ENCODE data around the gene GAL3ST2.
"Not testable (repeated sequence)": the region's sequence is repeated elsewhere in the genome, so short reads cannot be mapped to it uniquely, and the experiment has no call there.

GAL3ST2 gene

GRCh38 chr2:241738040-241738686, 38.5 kb upstream of the GAL3ST2 start:
- Histone ChIP-seq H3K27me3 (ENCODE audit: control insufficient read depth, insufficient read depth, low read length) (peaks cover 22% of the 10 kb centered on the region), H3K9ac (ENCODE audit: low read length) (no peak overlapping the region), H3K27ac (ENCODE audit: low read length) (no peak overlapping the region), H3K9me3 (ENCODE audit: control insufficient read depth, low read depth, low read length) (no peaks in the 10 kb centered on the region), H3K4me3 (ENCODE audit: low read length) (no peak overlapping the region), H3K36me3 (ENCODE audit: control insufficient read depth, low read depth, low read length) (no peaks in the 10 kb centered on the region), H3K4me1 (ENCODE audit: control insufficient read depth, low read depth, low read length) (no peaks in the 10 kb centered on the region)

- Histone ChIP-seq H3K4me3 (ENCODE audit: low read length) (no peak overlapping the region), H3K9ac (ENCODE audit: low read length) (no peak overlapping the region), H3K27me3 (ENCODE audit: control insufficient read depth, insufficient read depth, low read length) (peaks cover 13% of the 10 kb centered on the region), H3K4me1 (ENCODE audit: control insufficient read depth, low read depth, low read length) (no peaks in the 10 kb centered on the region), H3K36me3 (ENCODE audit: control insufficient read depth, low read depth, low read length) (no peaks in the 10 kb centered on the region), H3K27ac (ENCODE audit: low read length) (no peak overlapping the region), H3K9me3 (ENCODE audit: control insufficient read depth, low read depth, low read length) (no peaks in the 10 kb centered on the region)
These were observed 37.4 kb upstream of the GAL3ST2 start for GRCh38 chr2:241739177-241739576.

- Histone ChIP-seq H3K27me3 (ENCODE audit: control insufficient read depth, insufficient read depth, low read length) (peaks cover 13% of the 10 kb centered on the region), H3K9me3 (ENCODE audit: control insufficient read depth, low read depth, low read length) (no peaks in the 10 kb centered on the region), H3K27ac (ENCODE audit: low read length) (no peak overlapping the region), H3K4me1 (ENCODE audit: control insufficient read depth, low read depth, low read length) (no peaks in the 10 kb centered on the region), H3K9ac (ENCODE audit: low read length) (no peak overlapping the region), H3K4me3 (ENCODE audit: low read length) (no peak overlapping the region), H3K36me3 (ENCODE audit: control insufficient read depth, low read depth, low read length) (no peaks in the 10 kb centered on the region)
These were observed 37.0 kb upstream of the GAL3ST2 start for GRCh38 chr2:241739651-241740050.

GRCh38 chr2:241741016-241741415, 35.6 kb upstream of the GAL3ST2 start:
- Histone ChIP-seq H3K36me3 (ENCODE audit: control insufficient read depth, low read depth, low read length) (no peaks in the 10 kb centered on the region), H3K27me3 (ENCODE audit: control insufficient read depth, insufficient read depth, low read length) (peaks cover 2% of the 10 kb centered on the region), H3K4me1 (ENCODE audit: control insufficient read depth, low read depth, low read length) (no peaks in the 10 kb centered on the region), H3K27ac (ENCODE audit: low read length) (no peak overlapping the region), H3K9ac (ENCODE audit: low read length) (no peak overlapping the region), H3K9me3 (ENCODE audit: control insufficient read depth, low read depth, low read length) (no peaks in the 10 kb centered on the region), H3K4me3 (ENCODE audit: low read length) (no peak overlapping the region)

- Histone ChIP-seq H3K36me3 (ENCODE audit: control insufficient read depth, low read depth, low read length) (no peaks in the 10 kb centered on the region), H3K9me3 (ENCODE audit: control insufficient read depth, low read depth, low read length) (no peaks in the 10 kb centered on the region), H3K27me3 (ENCODE audit: control insufficient read depth, insufficient read depth, low read length) (no peaks in the 10 kb centered on the region), H3K9ac (ENCODE audit: low read length) (no peak overlapping the region), H3K4me3 (ENCODE audit: low read length) (no peak overlapping the region), H3K4me1 (ENCODE audit: control insufficient read depth, low read depth, low read length) (no peaks in the 10 kb centered on the region), H3K27ac (ENCODE audit: low read length) (no peak overlapping the region)
These were observed 34.2 kb upstream of the GAL3ST2 start for GRCh38 chr2:241742320-241742939.

- not testable (repeated sequence) for H3K9ac ChIP-seq (ENCODE audit: low read length); H3K36me3 ChIP-seq (ENCODE audit: control insufficient read depth, low read depth, low read length); H3K4me1 ChIP-seq (ENCODE audit: control insufficient read depth, low read depth, low read length); H3K9me3 ChIP-seq (ENCODE audit: control insufficient read depth, low read depth, low read length); H3K27ac ChIP-seq (ENCODE audit: low read length); H3K27me3 ChIP-seq (ENCODE audit: control insufficient read depth, insufficient read depth, low read length); H3K4me3 ChIP-seq (ENCODE audit: low read length)
These were observed 33.6 kb upstream of the GAL3ST2 start for GRCh38 chr2:241743008-241743407.

- H3K4me1 ChIP-seq (ENCODE audit: control insufficient read depth, low read depth, low read length), result no peaks in the 10 kb centered on the region
- H3K4me3 ChIP-seq (ENCODE audit: low read length), result no peak overlapping the region
- H3K9me3 ChIP-seq (ENCODE audit: control insufficient read depth, low read depth, low read length), result no peaks in the 10 kb centered on the region
- H3K9ac ChIP-seq (ENCODE audit: low read length), result no peak overlapping the region
- H3K27ac ChIP-seq (ENCODE audit: low read length), result no peak overlapping the region
- no peaks in the 10 kb centered on the region for H3K36me3 ChIP-seq (ENCODE audit: control insufficient read depth, low read depth, low read length)
- no peaks in the 10 kb centered on the region for H3K27me3 ChIP-seq (ENCODE audit: control insufficient read depth, insufficient read depth, low read length)
These were observed 33.0 kb upstream of the GAL3ST2 start for GRCh38 chr2:241743620-241744019.

GRCh38 chr2:241744028-241744754, 32.4 kb upstream of the GAL3ST2 start:
- Histone ChIP-seq H3K4me3 (ENCODE audit: low read length) (no peak overlapping the region), H3K4me1 (ENCODE audit: control insufficient read depth, low read depth, low read length) (no peaks in the 10 kb centered on the region), H3K27ac (ENCODE audit: low read length) (no peak overlapping the region), H3K36me3 (ENCODE audit: control insufficient read depth, low read depth, low read length) (no peaks in the 10 kb centered on the region), H3K9ac (ENCODE audit: low read length) (no peak overlapping the region), H3K27me3 (ENCODE audit: control insufficient read depth, insufficient read depth, low read length) (no peaks in the 10 kb centered on the region), H3K9me3 (ENCODE audit: control insufficient read depth, low read depth, low read length) (no peaks in the 10 kb centered on the region)

GRCh38 chr2:241745276-241745675, 31.3 kb upstream of the GAL3ST2 start:
- Histone ChIP-seq H3K27ac (ENCODE audit: low read length) (no peak overlapping the region), H3K4me1 (ENCODE audit: control insufficient read depth, low read depth, low read length) (no peaks in the 10 kb centered on the region), H3K27me3 (ENCODE audit: control insufficient read depth, insufficient read depth, low read length) (no peaks in the 10 kb centered on the region), H3K36me3 (ENCODE audit: control insufficient read depth, low read depth, low read length) (no peaks in the 10 kb centered on the region), H3K9ac (ENCODE audit: low read length) (no peak overlapping the region), H3K9me3 (ENCODE audit: control insufficient read depth, low read depth, low read length) (no peaks in the 10 kb centered on the region), H3K4me3 (ENCODE audit: low read length) (no peak overlapping the region)

GRCh38 chr2:241746084-241746483, 30.5 kb upstream of the GAL3ST2 start:
- Histone ChIP-seq H3K4me1 (ENCODE audit: control insufficient read depth, low read depth, low read length) (no peaks in the 10 kb centered on the region), H3K36me3 (ENCODE audit: control insufficient read depth, low read depth, low read length) (no peaks in the 10 kb centered on the region), H3K4me3 (ENCODE audit: low read length) (no peak overlapping the region), H3K27me3 (ENCODE audit: control insufficient read depth, insufficient read depth, low read length) (no peaks in the 10 kb centered on the region), H3K9me3 (ENCODE audit: control insufficient read depth, low read depth, low read length) (no peaks in the 10 kb centered on the region), H3K27ac (ENCODE audit: low read length) (no peak overlapping the region), H3K9ac (ENCODE audit: low read length) (no peak overlapping the region)

- H3K27me3 ChIP-seq (ENCODE audit: control insufficient read depth, insufficient read depth, low read length), result no peaks in the 10 kb centered on the region
- no peaks in the 10 kb centered on the region for H3K36me3 ChIP-seq (ENCODE audit: control insufficient read depth, low read depth, low read length)
- no peak overlapping the region for H3K27ac ChIP-seq (ENCODE audit: low read length)
- H3K9ac ChIP-seq (ENCODE audit: low read length), result no peak overlapping the region
- no peaks in the 10 kb centered on the region for H3K9me3 ChIP-seq (ENCODE audit: control insufficient read depth, low read depth, low read length)
- H3K4me1 ChIP-seq (ENCODE audit: control insufficient read depth, low read depth, low read length), result no peaks in the 10 kb centered on the region
- no peak overlapping the region for H3K4me3 ChIP-seq (ENCODE audit: low read length)
These were observed 28.0 kb upstream of the GAL3ST2 start for GRCh38 chr2:241748468-241749256.
